OCI-LY1 (cell line): ENCODE measurements around the gene CELSR3.

ENCODE experiments used
- CTCF ChIP-seq: fragments of 200-600 bp; sonication (generic), shearing (Covaris generic); IDR thresholded peaks from 2 replicates; pipeline ENCODE4 v1.5.1; 2017; ENCODE audit warnings: mild to moderate bottlenecking, antibody characterized with exemption, low read length, moderate library complexity, mixed read lengths
- EZH2 ChIP-seq: fragments of 200-600 bp; sonication (generic), shearing (Covaris generic); IDR thresholded peaks from 2 replicates; pipeline ENCODE4 v1.8.0; 2017; ENCODE audit warnings: borderline replicate concordance, mixed run types, mild to moderate bottlenecking, antibody characterized with exemption, low read length, moderate library complexity, mixed read lengths

- TF ChIP-seq CTCF, result no peak
- no peak for TF ChIP-seq EZH2
Measured at GRCh38 chr3:48631516-48632448, 30.9 kb downstream of the CELSR3 start.
